HG03139 (cell line): ENCODE measurements around the gene URGCP.

Experiments used
- ATAC-seq: cut with Tn5 transposase; IDR thresholded peaks from one replicate; pipeline ENCODE4 v1.9.1; 2021; ENCODE audit not compliant: unreplicated experiment

URGCP gene

GRCh38 chr7:43876976-43877745 lies 29.2 kb downstream of the URGCP start:
- no peak for ATAC-seq

- ATAC-seq: no peak
Observed at GRCh38 chr7:43876241-43876640, 30.2 kb downstream of the URGCP start.

GRCh38 chr7:43873300-43873699 lies 33.1 kb downstream of the URGCP start:
- ATAC-seq: no peak

GRCh38 chr7:43872406-43873110 lies 33.8 kb downstream of the URGCP start:
- ATAC-seq: no peak

- ATAC-seq: no peak
Observed at GRCh38 chr7:43871064-43871463, 35.3 kb downstream of the URGCP start.

- no peak for ATAC-seq
Observed at GRCh38 chr7:43870316-43870715, 36.1 kb downstream of the URGCP start.

GRCh38 chr7:43869867-43870240 lies 36.5 kb downstream of the URGCP start:
- peak; percentile 14 for ATAC-seq

- peak; percentile 93 for ATAC-seq
Observed at GRCh38 chr7:43869006-43869866, 37.2 kb downstream of the URGCP start, which contains the start of gene MRPS24. Gene MRPS24 (minus strand): TSS chr7:43869517. CDS start chr7:43869495, 22 bp downstream.

- no peak for ATAC-seq
Observed at GRCh38 chr7:43868681-43869005, 37.8 kb downstream of the URGCP start.

GRCh38 chr7:43868181-43868580 lies 38.2 kb downstream of the URGCP start:
- no peak for ATAC-seq

GRCh38 chr7:43865277-43865676 lies 41.1 kb downstream of the URGCP start:
- ATAC-seq: no peak

GRCh38 chr7:43864126-43864525 lies 42.3 kb downstream of the URGCP start:
- no peak for ATAC-seq

- ATAC-seq: no peak
Observed at GRCh38 chr7:43856996-43857395, 49.4 kb downstream of the URGCP start.

GRCh38 chr7:43856316-43856715 lies 50.1 kb downstream of the URGCP start:
- ATAC-seq: no peak

GRCh38 chr7:43855176-43855575 lies 51.2 kb downstream of the URGCP start:
- no peak for ATAC-seq

GRCh38 chr7:43851805-43852204 lies 54.6 kb downstream of the URGCP start:
- no peak for ATAC-seq

- ATAC-seq: no peak
Observed at GRCh38 chr7:43850348-43851116, 55.9 kb downstream of the URGCP start.

GRCh38 chr7:43849047-43849446 lies 57.3 kb downstream of the URGCP start:
- ATAC-seq: no peak

GRCh38 chr7:43847496-43847895 lies 58.9 kb downstream of the URGCP start:
- no peak for ATAC-seq

- ATAC-seq: no peak
Observed at GRCh38 chr7:43844662-43845061, 61.7 kb downstream of the URGCP start.

GRCh38 chr7:43844257-43844656 lies 62.1 kb downstream of the URGCP start:
- no peak for ATAC-seq
